Right ventricle myocardium superior (tissue), 1 donor: ENCODE results near the gene COL23A1. TPM values are rescaled to one million over a fixed set of nuclear protein-coding genes. Genes with fewer than 3 reads are reported as not detected.

Source experiments
- ATAC-seq: fragments of 200-7000 bp; cut with Tn5 transposase; one replicate; pipeline ENCODE4 v1.9.1; 2020; ENCODE audit warnings: mild to moderate bottlenecking; ENCODE audit not compliant: poor library complexity
- DNase-seq: peaks from one replicate; pipeline ENCODE4 v3.0.0-alpha.2; 2020
- intact Hi-C: fragments of 100-400 bp; cut with DNase I; formaldehyde crosslinking; loops from one replicate; pipeline ENCODE4 v1.11.2; 2022
- total RNA-seq: library from RNA; stranded (reverse); fragmentation: NEBNext Ultra II Directional; extraction: Animal tissue kit (Norgen Biotek cat#: 25700); gene quantifications from one replicate; pipeline ENCODE4 v1.2.1, GENCODE V29; 2021
- donor health status: DM: no; HTN: yes; CAD: no; lungs with severe emphysema.

COL23A1 gene
- total RNA-seq, 1 donor from 2014 or later: 18.8 TPM

- intact Hi-C loops: loop anchor here (5.0 kb wide), 1 partner anchor 87 kb away; no protein-coding TSS in a partner anchor
- DNase-seq: no peak
- peak; percentile 23 for ATAC-seq
Observed at GRCh38 chr5:178460174-178460573, 130.0 kb downstream of the COL23A1 start.

- ATAC-seq: no peak
- no peak for DNase-seq
- intact Hi-C loops: loop anchor here (10.0 kb wide), 1 partner anchor 163 kb away; no protein-coding TSS in a partner anchor
Observed at GRCh38 chr5:178458140-178458539, 132.1 kb downstream of the COL23A1 start.

- intact Hi-C loops: loop anchor here (10.0 kb wide), 1 partner anchor 163 kb away; no protein-coding TSS in a partner anchor
- DNase-seq: no peak
- ATAC-seq: no peak
Observed at GRCh38 chr5:178457471-178457870, 132.7 kb downstream of the COL23A1 start.

- intact Hi-C loops: loop anchor here (10.0 kb wide), 1 partner anchor 161 kb away; no protein-coding TSS in a partner anchor
- ATAC-seq (no peak), DNase-seq (no peak)
Observed at GRCh38 chr5:178455480-178455835, 134.7 kb downstream of the COL23A1 start.

GRCh38 chr5:178454821-178455479 is 135.2 kb downstream of the COL23A1 start:
- ATAC-seq (no peak), DNase-seq (no peak)
- intact Hi-C loops: loop anchor here (10.0 kb wide), 1 partner anchor 160 kb away; no protein-coding TSS in a partner anchor

- DNase-seq (no peak), ATAC-seq (no peak)
- intact Hi-C loops: loop anchor here (10.0 kb wide), 1 partner anchor 160 kb away; no protein-coding TSS in a partner anchor
Observed at GRCh38 chr5:178454303-178454702, 135.9 kb downstream of the COL23A1 start.

GRCh38 chr5:178453224-178453623 is 137.0 kb downstream of the COL23A1 start:
- no peak for DNase-seq
- no peak for ATAC-seq
- intact Hi-C loops: loop anchor here (10.0 kb wide), 1 partner anchor 158 kb away; no protein-coding TSS in a partner anchor

- no peak for DNase-seq
- intact Hi-C loops: loop anchor here (10.0 kb wide), 1 partner anchor 156 kb away; no protein-coding TSS in a partner anchor
- peak; percentile 24 for ATAC-seq
Observed at GRCh38 chr5:178450121-178451028, 139.8 kb downstream of the COL23A1 start.

- intact Hi-C loops: loop anchor here (10.0 kb wide), 1 partner anchor 155 kb away; no protein-coding TSS in a partner anchor
- ATAC-seq (peak; percentile 87), DNase-seq (no peak)
Observed at GRCh38 chr5:178449163-178450070, 140.8 kb downstream of the COL23A1 start.

- DNase-seq: no peak
- intact Hi-C loops: no loop called here
- ATAC-seq: no peak
Observed at GRCh38 chr5:178445534-178445933, 144.7 kb downstream of the COL23A1 start.

GRCh38 chr5:178442405-178443257 is 147.6 kb downstream of the COL23A1 start:
- intact Hi-C loops: no loop called here
- no peak for DNase-seq
- ATAC-seq: no peak

GRCh38 chr5:178441486-178442270 is 148.5 kb downstream of the COL23A1 start:
- ATAC-seq: no peak
- intact Hi-C loops: no loop called here
- DNase-seq: no peak

- no peak for ATAC-seq
Observed at GRCh38 chr5:178440181-178440580, 150.0 kb downstream of the COL23A1 start.

GRCh38 chr5:178439493-178440180 is 150.6 kb downstream of the COL23A1 start:
- no peak for DNase-seq
- intact Hi-C loops: no loop called here
- ATAC-seq: no peak

More at GRCh38 chr5:178440181-178440580, 150.0 kb downstream of the COL23A1 start:
- no peak for DNase-seq
- intact Hi-C loops: no loop called here

GRCh38 chr5:178438796-178439195 is 151.4 kb downstream of the COL23A1 start:
- intact Hi-C loops: no loop called here
- ATAC-seq (no peak), DNase-seq (no peak)

- intact Hi-C loops: no loop called here
- ATAC-seq (no peak), DNase-seq (no peak)
Observed at GRCh38 chr5:178437386-178438075, 152.7 kb downstream of the COL23A1 start.
